SIG-M5 treated with dmso at 0.1 percent for 504 hours (cell line): Measurements from ENCODE around the gene INSYN2A.

Source experiments
- DNase-seq: peaks from one replicate; lab custom pipeline; 2025; ENCODE audit not compliant: unreplicated experiment; lab: John Stamatoyannopoulos, UW

INSYN2A gene, protein sequence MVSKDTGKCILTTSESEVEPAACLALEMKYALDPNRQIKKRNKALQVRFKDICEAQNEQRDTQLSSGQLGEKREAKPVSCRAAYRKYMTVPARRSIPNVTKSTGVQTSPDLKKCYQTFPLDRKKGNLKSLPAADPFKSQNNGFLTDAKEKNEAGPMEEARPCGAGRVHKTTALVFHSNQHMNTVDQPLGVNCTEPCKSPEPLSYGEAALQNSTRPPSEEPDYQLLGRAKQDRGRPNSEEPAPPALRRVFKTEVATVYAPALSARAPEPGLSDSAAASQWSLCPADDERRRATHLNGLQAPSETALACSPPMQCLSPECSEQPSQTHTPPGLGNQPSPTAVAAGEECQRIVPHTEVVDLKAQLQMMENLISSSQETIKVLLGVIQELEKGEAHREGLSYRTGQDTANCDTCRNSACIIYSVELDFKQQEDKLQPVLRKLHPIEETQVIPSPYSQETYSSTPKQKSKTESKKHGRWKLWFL

DNA sequence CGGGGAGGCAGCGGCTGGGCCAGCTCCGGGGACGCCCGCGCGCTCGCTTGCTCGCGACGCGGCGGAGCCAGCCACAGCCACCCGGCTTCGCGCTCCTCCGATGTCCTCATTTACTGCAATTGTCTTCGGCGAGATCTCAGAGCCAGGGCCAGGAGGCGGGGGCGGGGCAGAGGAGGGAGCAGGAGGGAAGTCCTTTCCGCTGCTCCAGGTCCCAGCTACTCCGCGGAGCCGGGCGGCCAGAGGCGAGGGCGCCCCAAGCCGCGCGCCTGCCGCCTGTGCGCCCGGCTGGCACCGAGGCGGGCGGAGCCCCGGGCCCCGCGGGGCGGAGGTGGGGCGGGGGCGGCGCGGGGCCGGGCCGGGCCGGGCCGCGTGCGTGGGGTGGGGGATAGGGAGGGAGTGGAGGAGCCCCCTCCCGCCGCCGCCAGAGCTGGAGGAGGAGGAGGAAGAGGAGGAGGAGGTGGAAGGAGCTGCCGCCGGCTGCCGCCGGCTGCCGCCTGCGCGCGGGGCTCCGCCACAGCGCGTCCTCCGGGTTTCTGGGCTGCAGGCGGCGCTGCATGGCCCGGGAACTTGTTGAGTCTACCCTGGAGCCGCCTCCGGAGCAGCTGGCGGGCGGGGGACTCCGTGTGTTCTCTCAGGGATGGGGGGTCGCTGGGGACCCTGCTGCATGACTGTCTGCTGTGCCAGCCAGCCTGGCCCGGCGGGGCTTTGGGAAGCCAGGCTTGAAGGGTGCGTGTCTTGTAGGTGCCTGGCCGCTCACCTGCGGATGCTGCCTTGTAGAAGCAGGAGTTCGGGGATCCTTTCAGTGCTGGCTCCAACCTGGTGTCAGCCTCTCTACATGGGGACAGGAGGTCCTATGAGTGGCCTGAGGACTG is at the start of gene INSYN2A:
TSS of gene INSYN2A (minus strand) at position 310 of the 872 bp plus-strand sequence. CDS start 20,196 bp downstream, outside the sequence.
- peak; percentile 17 for DNase-seq

DNA sequence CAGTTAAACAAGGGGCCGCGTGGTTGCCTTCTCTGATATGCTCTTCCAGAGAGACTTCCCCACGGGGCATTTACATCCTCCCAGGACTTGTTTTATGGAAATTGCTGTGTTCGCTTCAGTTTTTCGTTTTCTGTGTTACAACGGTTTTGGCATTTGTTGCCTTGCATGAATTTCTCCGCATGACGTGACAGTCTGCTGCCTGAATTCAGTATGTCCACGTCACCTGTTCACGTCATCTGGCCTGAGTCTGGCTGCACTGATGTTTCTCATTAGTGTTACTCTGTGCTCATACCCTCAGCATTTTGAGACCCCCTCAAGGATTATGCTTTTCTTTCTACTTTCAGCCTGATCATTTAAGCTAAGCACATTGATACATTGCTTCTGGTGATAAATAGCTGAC is 49.1 kb upstream of the INSYN2A start:
- DNase-seq, result no peak

DNA sequence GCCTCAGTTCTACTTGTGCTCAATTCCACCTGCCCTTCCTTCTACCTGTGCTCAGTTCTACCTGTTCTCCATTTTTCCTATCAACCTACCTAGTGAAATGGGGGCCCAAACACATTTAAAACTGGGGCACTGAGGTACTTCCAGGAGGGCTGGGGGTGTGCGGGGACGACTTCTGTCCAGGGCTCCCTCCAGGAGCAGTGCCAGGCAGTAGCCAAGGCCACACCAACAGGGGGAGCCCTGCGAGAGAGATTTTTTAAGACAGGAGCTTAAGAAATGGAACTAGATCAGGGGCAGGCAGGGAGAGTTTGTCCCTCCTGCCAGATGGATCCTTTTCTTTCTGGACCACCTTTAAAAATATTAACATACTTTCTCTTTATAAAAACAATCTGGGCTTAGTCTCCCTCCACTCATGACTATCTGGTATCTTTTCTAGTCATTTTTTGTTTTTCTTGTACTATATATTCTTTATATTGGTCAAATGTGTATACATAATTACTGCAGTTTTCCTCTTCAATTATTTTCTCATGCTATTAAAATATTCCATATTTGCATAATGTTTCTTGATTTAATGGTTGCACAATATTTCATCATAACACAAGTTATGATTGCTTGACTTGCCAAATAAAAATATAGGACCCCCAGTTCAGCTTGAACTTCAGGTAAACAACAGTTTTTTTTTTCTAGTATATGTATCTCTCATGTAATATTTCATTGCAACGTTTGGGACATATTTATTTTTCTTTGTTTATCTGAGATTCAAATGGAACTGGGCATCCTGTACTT is 47.3 kb upstream of the INSYN2A start:
- peak; percentile 11 for DNase-seq

DNA sequence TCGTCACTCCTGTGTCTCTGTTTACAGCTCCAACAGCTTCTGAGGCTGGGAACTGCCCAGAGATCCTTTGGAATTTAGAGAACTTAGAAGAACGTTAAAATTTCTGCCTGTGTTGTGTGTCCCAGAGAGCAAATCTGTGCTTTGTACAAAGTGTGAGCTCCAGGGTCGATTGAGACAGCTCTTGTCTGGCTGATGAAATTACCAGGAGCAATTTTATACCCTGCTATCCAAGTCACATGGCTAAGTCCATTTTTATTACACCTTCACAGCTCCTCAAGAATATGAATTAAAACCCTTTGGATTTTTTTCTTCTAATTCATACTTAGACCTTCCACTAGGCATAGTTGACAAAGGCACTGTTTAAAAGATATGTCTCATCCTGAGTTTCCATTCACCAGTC is 46.5 kb upstream of the INSYN2A start:
- DNase-seq, result no peak

DNA sequence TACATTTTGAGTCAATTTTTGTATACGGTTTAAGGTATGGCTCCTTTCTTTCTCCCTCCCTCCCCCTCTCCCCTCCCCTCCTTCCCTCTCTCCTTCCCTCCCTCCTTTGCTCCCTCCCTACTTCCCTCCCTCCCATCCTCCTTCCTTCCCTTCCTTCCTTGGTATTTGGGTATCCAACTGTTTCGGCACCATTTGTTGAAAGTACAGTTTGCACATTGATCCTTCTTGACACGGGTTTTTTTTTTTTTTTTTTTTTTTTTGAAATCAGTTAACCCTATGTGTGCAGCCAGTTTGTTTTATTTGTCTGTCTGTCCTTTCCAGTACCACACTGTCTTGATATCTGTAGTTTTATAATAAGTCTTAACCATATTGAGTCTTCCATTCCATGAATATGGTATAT is 39.9 kb upstream of the INSYN2A start:
- DNase-seq, result no peak

DNA sequence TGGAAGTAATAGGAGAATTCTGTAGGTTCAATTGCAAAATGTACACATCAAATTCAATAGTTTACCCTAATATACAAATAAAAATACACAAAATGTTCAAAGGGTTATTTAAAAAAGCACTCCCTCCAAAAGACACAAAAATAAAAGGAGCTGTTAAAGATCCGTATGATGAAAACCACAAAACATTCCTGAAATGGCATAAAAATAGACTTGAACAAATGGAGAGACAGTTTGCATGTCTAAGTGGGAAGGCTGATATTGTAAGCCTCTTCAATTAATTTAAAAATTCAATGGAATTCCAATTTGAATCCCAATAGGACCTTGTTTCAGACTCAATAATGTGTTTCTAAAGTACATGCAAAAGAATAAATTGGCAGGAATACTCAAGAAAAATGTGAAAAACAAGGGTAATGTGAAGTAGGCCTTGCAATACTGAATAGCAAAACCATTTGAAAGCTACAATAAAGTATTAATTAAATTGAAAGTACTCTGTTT is 38.0 kb upstream of the INSYN2A start:
- no peak for DNase-seq

DNA sequence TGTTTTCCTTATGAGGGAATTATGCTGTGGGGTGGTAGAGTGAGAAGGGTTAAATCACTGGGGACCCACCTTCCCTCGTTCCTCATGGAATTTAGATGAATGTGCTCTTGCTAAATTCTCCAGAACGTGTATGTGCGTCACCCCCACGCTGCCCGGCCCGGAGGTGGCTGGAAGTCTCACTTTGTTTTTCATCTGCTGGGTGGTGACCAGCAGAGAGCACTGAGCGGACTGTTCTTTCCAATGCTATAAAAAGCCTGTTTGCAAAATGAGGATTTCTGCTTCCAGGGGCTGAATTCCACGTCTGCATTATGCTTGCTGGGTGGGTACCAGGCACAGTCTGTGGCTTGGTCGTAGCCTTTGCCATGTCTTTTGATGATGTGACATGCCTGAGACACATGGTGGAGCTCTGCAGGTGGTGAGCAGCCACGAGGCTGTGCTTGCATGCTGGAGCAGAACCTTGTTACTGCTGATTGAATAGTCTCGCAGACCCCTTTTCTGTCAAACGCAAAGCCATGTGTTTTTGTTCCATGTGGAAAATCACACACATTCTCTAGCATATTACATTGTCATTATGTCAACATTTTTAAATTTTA is 31.9 kb upstream of the INSYN2A start:
- DNase-seq, result no peak

DNA sequence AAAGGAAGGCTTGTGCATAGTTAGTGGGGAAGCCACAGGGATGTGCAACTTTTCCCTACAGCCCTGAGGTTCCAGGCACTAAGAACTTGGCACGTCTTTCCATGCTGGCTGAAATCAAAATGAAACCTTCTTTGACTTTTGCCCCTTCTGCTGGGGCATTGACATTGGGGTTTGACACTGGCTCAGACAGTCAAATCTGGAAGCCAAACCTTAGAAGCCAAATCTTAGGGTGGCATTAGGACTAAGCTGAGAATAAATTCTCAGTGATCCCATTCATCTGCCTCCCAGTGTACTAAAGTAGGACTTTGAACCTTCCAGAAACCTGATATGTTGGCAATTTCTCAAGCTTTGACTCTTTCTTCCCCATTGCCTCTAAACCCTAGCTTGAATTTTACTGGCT is 31.3 kb upstream of the INSYN2A start:
- no peak for DNase-seq

DNA sequence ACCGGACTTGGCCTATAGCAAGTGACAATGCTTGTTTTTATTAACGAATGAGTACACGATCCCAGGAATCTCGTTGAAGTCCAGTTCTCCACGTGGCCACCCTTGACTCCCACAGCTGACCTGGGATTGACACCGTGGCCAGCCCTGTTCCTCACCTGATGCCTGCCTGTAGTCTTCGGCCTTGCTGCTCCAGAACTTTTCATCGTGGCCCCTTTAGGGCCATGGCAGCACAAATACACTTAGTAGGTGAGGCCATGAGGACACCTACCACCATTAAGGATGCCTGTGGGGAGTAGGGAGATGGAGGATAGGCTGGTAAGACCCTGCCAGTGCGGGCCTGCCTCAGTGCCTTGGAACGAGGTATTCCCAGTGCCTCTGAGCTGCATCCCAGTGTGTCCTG is 30.6 kb upstream of the INSYN2A start:
- DNase-seq, result no peak

DNA sequence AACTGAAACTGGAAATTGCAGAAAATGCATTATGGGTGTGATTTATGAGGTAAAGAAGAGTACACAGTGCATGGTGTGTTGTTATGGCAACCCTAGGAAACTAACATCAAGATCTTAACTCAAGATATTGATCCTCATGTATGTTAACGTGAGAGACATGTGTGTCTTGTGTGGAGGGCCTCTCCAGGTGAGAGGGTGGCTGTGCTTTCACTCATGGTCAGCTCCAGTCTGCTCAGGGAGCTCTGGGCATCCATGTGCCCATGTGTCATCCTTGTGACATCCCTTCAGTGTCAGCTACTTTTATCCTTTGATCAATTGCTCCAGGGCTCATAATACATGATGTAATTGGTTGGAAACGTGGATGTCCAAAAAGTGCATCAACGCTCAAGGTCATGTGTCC is 24.9 kb upstream of the INSYN2A start:
- DNase-seq, result no peak

DNA sequence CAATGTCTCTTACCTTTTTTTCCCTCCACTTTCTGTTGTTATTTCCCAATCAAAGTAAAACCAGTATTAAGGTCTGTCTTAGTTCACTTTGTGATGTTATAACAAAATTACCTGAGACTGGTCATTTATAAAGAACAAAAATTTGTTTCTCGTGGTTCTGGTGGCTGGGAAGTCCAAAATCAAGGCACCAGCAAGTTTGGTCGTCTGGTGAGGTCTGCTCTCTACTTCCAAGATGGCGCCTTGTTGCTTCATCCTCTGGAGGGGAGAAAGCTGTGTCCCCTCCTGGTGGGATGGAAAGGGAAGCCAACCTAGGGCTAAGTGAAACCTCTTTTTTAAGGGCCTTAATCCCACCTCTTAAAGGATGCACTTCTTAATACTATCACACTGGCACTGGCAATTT is 22.3 kb upstream of the INSYN2A start:
- DNase-seq, result no peak

DNA sequence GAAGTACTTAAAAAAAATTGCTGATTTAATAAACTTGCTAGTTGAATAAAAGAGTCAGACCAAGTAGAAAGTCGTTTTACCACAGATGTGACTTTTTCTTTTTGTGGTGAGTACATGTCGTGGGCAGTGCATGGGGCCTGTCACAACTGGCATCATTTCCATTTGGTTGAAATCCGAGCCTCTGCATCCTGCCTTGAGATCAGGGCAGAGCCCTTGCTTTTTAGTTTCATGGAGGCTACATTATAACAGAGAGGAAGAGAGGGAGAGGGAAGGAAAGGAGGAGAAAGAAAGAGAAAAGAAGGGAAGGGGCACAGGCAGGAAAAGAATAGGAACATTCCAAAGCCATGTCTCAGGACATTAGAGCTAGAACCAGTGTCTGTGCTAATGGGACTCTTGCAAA is 20.4 kb upstream of the INSYN2A start:
- no peak for DNase-seq

DNA sequence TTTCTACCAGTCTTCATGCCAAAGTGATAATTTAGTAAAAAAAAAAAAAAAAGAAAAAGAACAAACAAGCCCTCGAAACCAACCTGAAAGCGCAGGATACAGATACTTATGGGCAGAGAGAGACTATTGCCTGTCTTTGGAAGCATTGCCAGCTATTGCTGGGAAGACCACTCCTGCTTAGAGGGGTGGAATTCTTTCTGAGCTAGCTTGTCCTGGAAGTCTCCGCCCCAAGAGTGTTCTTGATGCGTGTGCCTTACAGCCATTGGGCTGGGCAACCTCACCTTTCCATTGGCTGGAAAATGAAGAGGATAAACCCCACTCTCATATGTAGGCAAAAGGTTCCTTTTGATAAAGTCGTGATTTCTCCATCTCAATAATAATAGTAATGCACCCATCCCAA is 19.9 kb upstream of the INSYN2A start:
- DNase-seq, result no peak

DNA sequence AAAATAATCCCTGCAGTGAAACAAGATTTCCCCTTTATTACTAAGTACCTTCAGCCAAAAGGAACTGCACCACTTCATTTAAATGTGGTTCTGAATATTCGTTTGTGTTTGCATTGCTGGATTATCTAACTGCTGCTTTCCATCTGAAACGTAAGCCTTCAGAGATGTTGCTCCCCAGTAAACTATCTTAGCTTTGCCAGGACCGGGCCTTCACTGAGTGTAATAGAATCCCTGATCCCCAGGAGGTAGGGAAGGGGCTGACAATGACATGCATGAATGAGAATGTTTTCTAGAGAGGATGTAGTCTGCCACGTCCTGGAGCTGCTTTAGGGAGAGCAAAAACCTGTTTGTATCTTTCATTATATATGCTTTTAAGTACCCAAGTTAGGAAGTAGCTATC is 19.5 kb upstream of the INSYN2A start:
- DNase-seq, result no peak

DNA sequence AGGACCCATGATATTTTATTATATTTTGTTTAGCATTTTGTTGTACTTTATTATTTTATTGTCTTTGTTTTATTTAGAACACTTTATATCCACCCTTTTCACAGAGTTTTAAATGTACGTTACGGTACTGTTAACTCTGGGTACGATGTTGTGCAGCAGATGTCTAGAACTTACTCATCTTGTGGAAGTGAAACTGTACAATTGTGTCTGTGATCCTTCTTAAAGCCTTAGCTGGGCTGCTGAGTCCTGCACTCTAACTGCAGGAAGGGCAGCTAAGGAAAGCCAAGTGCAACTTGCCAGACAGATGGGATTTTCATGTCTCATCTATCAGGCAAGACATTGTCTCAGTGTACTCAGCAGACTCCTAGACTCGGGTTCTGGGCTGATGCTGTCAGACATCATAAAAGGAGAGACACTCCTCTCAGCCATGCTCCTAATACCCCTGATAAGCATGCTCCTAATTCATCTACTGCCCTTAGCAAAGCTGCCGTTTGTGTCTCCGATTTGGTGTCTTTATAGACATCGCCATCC is 14.6 kb upstream of the INSYN2A start:
- peak; percentile 20 for DNase-seq

DNA sequence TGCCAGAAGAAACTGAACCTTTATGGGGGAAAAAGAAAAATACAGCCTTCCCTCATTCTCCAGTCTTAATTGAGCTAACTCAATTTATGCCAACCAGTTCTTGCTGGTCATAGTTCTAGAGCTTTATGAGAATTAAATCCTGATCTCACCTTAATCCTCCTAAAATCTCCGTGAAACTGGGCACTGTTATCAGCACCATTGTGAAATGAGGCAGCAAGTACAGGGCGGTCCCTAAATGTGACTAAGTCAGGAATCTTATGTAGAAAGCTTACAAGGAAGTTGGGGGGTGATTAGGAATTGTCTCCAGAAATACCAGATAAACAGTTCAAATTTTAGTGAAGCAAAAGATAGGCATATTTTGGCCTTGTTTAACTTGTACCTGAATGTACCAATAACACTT is 10.7 kb upstream of the INSYN2A start:
- no peak for DNase-seq

DNA sequence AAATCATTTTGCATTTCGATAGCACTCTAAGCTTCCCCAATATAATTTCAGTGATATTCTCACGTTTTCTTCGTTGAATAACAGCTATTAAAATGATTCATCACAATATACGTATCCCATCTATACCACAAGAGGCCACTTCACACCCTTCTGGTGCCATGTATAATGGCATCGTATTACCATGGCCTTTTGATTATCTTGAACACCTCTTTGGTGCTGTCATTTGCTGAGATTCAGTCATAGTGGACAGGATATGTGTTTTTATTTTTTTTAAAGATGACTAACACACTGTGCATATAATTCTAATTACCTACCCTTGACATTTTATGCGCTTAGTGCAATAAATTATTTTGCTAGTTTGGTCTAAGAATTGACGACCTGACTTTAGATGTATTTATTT is 6.7 kb upstream of the INSYN2A start:
- DNase-seq, result no peak

DNA sequence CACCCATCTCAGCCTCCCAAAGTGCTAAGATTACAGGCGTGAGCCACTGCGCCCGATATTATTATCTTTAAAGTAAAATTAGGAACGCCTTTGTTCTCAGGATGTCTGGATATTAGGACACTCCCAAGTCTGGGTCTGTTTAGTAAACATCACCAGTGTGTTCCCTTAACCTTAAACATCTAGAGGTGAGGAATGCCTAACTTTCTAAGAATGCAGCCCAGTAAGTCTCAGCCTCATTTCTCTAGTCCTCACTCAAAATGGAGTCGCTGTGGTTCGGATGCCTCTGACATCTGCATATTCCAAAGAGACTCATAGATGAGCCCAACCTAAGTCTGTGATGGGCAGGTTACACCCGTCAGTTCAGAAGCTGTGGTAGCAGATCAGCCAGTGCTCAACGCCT is 4.3 kb upstream of the INSYN2A start:
- DNase-seq, result no peak

DNA sequence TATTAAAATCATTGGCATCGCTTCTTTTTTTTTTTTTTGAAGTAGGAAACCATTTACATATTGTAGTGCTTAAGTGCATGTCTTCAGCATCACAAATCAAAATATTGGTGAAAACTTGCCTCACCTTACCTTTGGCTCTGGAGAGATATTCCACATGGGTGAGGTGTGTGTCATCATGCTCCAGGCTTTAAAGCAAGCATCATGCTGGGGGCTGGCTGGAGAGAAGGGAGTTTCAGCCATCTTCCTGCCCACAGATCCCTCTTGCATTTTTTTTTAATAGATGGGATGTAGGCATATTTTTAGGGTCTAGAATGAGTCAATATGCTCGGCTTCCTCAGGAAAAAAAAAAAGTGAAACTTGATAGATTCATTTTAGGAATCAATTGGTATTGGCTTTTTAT is 2.3 kb upstream of the INSYN2A start:
- DNase-seq, result no peak

DNA sequence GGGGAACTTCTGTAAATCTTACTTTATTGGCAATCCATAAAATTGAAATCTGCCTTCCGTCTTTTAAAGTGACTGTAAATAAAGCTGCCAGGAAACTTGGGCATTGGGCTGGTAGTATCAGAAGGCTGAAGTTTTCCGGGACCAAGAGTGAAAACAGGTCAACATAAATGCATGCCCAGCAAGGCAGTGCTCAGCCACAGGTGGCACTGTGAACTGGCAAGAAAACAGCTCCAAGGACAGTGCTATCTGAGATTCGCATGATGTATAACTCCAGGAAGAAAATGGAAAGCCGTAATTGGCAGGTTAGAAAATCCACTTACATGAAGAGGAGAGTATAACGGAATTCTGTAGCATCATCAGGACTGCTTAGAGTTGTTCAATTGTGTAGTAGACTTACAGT is 1.9 kb upstream of the INSYN2A start:
- peak; percentile 3 for DNase-seq

DNA sequence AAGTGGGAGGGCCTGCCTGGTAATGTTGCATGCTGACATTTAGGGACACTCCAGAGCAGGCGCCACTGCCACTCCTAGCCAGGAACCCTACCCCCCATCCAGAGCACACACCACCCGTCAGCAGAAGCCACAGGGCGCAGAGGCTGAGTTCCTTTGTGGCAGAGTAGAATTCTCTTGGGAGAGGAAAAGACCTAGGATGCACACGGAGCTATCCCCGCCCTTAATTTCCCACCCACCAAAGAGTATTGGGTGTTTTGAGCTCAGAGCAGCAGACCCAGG is 702 bp upstream of the INSYN2A start:
- DNase-seq, result no peak
